Measurements from ENCODE around the gene NFKBIZ. TPM values are rescaled to one million over a fixed set of nuclear protein-coding genes. Genes with fewer than 3 reads are reported as not detected.

NFKBIZ gene
- total RNA-seq (2014; rRNA removed; shearing (Covaris generic)), result 5.6 and 5.7 TPM in 2 replicates

DNA sequence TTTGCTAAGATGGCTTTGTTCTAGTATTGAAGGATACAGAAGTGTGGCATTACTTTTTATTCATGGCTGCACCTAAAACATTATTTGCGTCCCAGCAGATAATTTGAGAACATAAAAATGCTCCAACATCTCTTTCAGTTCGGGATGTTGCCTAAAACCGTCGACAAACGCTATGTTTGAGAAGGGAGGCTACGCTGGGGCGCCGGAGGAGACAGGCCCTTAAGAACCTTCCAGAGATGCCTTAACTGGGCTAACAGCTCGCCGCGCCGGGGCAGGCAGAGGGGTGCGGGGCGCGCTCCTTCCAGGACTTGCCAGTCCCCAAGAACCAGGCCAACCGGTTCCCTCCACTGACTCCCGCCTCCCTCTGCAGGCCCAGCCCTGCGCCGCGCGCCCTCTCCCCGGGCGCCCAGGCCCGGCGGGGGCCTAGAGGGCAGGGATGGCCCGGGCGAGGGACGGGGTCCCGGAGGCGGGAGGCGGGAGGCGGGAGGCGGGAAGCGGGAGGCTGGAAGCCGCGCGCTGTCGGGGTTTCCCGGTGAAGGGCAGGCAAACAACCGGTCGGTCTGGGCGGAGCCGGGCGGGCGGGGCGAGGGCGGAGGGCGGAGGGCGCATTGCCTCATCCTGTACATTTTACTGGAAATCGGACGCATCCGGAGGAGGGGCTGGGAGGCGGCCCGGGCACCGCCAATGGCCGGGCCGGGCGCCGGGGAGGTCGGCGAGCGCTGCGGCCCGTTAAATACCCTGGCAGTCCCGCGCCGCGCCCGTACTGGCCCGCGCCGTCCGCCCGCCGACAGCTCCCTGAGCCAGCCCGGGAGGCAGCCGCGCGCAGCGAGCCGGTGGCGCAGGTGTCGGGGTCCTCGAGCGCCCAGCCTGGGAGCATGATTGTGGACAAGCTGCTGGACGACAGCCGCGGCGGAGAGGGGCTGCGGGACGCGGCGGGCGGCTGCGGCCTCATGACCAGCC lies at the start of gene NFKBIZ:
NFKBIZ (plus strand) TSS at position 761 of the 960 bp plus-strand sequence; CDS start at position 876, 115 bp downstream.
- Histone ChIP-seq H3K4me3 (peak within 1 kb of the TSS; percentile 78), H3K4me1 (no peaks in the 10 kb centered on the region), H3K27me3 (no peaks in the 10 kb centered on the region), H3K27ac (peak within 1 kb of the TSS; percentile 72), H3K9me3 (replicated peaks) (no peaks in the 10 kb centered on the region), H3K36me3 (peaks cover 29% of the 10 kb centered on the region)
- DNase-seq, result peak; percentile 88 to 90

- no peak for DNase-seq
- Histone ChIP-seq H3K4me3 (no peak overlapping the region), H3K9me3 (replicated peaks) (0 out of 2 replicates have a peak, but pooled peaks cover 3% of the 10 kb centered on the region), H3K36me3 (peaks cover 46% of the 10 kb centered on the region), H3K27me3 (no peaks in the 10 kb centered on the region), H3K27ac (no peak overlapping the region), H3K4me1 (no peaks in the 10 kb centered on the region)
These were observed 48.1 kb upstream of the NFKBIZ start for GRCh38 chr3:101801174-101801573.

GRCh38 chr3:101802179-101802578 lies 47.1 kb upstream of the NFKBIZ start:
- Histone ChIP-seq H3K9me3 (replicated peaks) (0 out of 2 replicates have a peak, but pooled peaks cover 3% of the 10 kb centered on the region), H3K36me3 (peaks cover 43% of the 10 kb centered on the region), H3K4me3 (no peak overlapping the region), H3K4me1 (no peaks in the 10 kb centered on the region), H3K27me3 (no peaks in the 10 kb centered on the region), H3K27ac (no peak overlapping the region)
- no peak for DNase-seq

DNA sequence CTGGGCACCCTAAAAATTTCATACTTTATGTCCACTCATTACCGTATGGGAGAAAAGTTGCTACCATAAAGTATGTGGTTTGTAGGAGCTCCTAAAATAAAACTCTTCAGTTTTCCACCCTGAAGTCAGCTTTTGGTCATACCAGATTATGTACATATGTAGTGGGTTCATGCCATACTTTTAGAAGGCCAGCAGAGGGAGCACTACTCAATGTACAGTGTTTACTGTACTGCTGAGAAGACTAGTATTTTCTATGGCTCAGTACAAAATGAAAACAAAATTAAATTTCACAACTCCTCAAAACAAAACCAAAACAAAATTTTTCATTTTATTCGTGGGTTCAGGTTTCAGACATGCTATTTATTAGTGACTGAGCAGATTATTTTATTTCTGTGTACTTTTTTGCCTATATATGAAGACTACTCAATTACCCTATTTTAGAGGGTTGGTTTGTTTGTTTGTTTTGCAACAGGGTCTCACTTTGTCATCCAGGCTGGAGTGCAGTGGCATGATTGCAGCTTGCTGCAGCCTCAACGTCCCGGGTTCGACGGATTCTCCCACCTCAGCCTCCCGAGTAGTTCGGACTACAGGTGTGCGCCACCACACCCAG lies 46.0 kb upstream of the NFKBIZ start:
- Histone ChIP-seq H3K27ac (no peak overlapping the region), H3K27me3 (no peaks in the 10 kb centered on the region), H3K9me3 (replicated peaks) (no peaks in the 10 kb centered on the region), H3K4me1 (no peaks in the 10 kb centered on the region), H3K4me3 (no peak overlapping the region), H3K36me3 (peaks cover 39% of the 10 kb centered on the region)
- DNase-seq, result peak; percentile 62 to 94

DNA sequence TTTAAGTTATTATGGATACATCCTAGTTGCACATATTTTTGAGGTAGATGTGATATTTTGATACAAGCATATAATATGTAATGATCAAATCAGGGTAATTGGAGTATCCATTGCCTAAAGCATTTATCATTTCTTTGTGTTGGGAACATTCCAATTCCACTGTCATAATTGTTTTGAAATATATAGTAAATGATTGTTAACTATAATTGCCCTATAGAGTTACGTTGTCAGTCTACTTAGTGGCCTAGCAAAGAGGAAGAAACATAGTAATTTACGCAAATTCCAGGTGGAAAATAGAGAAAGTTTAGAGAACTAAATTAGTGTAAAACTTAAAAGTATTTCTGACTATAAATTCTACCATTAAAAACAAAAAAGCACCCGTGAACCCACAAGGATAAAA lies 45.4 kb upstream of the NFKBIZ start:
- Histone ChIP-seq H3K4me3 (no peak overlapping the region), H3K27me3 (no peaks in the 10 kb centered on the region), H3K4me1 (no peaks in the 10 kb centered on the region), H3K36me3 (peaks cover 35% of the 10 kb centered on the region), H3K9me3 (replicated peaks) (no peaks in the 10 kb centered on the region), H3K27ac (no peak overlapping the region)
- DNase-seq, result no peak

DNA sequence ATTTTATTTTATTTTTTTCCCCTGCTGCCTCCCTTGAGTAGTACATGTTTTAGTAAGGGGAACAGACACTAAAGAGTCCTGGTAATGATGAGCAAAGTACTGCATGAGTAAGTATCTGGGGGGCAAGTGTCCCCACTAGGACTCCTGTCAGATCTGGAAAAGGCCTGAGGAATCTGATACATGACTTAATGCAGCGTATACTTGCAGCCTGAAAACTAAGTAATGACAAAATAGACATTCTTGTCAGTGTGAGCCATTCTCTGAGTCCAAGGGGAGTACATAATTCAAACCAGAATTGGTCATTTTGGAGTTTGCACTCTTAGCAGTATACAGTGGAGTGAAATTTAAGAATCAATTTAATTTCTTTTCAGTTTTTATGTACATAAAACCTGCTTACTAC lies 42.8 kb upstream of the NFKBIZ start:
- Histone ChIP-seq H3K36me3 (peaks cover 26% of the 10 kb centered on the region), H3K9me3 (replicated peaks) (no peaks in the 10 kb centered on the region), H3K4me3 (no peak overlapping the region), H3K27ac (no peak overlapping the region), H3K4me1 (0 out of 2 replicates have a peak, but pooled peaks cover 6% of the 10 kb centered on the region), H3K27me3 (no peaks in the 10 kb centered on the region)
- no peak for DNase-seq

DNA sequence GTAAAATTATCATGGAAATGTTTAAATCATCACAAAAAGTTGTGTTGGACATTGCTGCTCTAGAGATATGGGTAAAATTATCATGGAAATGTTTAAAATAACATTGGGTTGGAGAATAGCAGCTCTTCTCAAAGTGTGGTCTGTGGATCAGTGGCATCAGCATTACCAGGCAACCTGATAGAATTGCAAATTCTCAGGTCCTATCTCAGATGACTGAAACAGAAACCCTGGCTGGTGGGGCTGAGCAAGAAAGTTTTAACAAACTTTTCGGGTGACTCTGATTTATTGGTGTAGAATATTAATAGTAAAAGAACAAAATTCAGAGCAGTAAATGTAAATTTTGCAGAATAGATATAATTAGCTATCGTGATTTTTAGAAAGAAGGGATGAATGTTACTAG lies 41.4 kb upstream of the NFKBIZ start:
- Histone ChIP-seq H3K27me3 (no peaks in the 10 kb centered on the region), H3K9me3 (replicated peaks) (no peaks in the 10 kb centered on the region), H3K27ac (no peak overlapping the region), H3K36me3 (peaks cover 24% of the 10 kb centered on the region), H3K4me1 (0 out of 2 replicates have a peak, but pooled peaks cover 6% of the 10 kb centered on the region), H3K4me3 (no peak overlapping the region)
- no peak for DNase-seq

GRCh38 chr3:101809178-101810021 lies 39.9 kb upstream of the NFKBIZ start:
- H3K27ac ChIP-seq, result no peak overlapping the region; the same call in 1 of the 2 replicates
- peaks cover 12% of the 10 kb centered on the region for H3K36me3 ChIP-seq
- peak; percentile 33 to 75 for DNase-seq
- H3K4me1 ChIP-seq, result peaks cover 6% of the 10 kb centered on the region; the same call in 1 of the 2 replicates
- H3K27me3 ChIP-seq, result no peaks in the 10 kb centered on the region
- no peaks in the 10 kb centered on the region for H3K9me3 ChIP-seq (replicated peaks)
- H3K4me3 ChIP-seq, result no peak overlapping the region

DNA sequence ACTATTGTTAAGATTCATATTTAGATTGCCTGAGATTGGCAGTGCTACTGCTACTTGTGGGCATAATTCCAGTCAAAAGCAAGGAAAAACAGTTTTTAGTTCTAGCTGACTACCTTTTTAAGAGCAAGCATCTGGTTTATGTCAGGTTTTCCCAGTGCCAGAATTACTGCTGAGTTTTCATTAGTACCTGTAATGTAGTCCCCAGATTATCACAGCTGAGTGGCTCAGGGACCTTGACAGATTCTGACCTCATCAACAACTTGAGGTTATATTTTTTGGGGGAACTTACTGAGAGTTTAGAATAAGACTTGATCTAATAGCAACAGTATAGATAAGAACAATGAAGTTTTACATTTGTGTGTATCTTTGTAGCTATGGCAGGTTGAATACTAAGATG lies 39.3 kb upstream of the NFKBIZ start:
- Histone ChIP-seq H3K36me3 (peaks cover 8% of the 10 kb centered on the region), H3K27ac (no peak overlapping the region; the same call in 1 of the 2 replicates), H3K27me3 (no peaks in the 10 kb centered on the region), H3K4me1 (peaks cover 6% of the 10 kb centered on the region; the same call in 1 of the 2 replicates), H3K4me3 (no peak overlapping the region), H3K9me3 (replicated peaks) (no peaks in the 10 kb centered on the region)
- no peak for DNase-seq

DNA sequence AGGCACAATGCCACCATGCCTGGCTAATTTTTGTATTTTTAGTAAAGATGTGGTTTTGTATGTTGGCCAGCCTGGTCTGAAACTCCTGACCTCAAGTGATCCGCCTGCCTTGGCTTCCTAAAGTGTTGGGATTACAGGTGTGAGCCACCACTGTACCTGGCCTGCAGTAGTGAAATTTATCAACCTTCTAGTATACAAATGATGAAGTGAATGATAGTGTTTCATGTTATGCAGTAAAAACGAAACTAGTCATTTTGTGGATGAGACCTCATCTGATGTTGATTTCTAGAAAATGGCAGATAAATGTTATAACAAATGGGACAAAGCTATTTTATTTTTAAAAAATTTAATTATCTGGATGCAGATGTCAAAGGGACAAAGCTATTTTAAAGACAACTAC lies 37.4 kb upstream of the NFKBIZ start:
- peaks cover 6% of the 10 kb centered on the region for H3K36me3 ChIP-seq
- peaks cover 6% of the 10 kb centered on the region; the same call in 1 of the 2 replicates for H3K4me1 ChIP-seq
- H3K4me3 ChIP-seq, result no peak overlapping the region
- H3K27ac ChIP-seq, result no peak overlapping the region
- DNase-seq, result no peak
- no peaks in the 10 kb centered on the region for H3K27me3 ChIP-seq
- no peaks in the 10 kb centered on the region for H3K9me3 ChIP-seq (replicated peaks)

DNA sequence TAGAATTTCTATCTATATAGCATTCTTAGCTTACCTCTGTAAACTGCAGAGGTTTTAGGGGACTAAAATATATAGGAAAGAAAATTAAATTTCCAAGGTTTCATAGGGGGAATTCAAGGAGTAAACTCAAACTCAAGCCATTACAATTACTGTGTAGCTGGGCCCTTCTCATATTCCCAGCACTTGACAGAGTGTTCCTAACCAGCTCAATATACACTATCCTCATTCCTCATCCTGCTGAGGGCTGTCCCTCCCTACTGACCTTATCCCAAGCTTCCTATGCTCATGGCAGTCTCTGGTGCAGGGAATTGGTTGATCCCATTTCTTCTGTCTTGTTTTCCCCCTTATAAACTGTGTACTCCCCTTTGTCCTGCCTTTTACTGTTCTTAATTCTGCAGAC lies 36.4 kb upstream of the NFKBIZ start:
- DNase-seq, result no peak
- no peaks in the 10 kb centered on the region for H3K27me3 ChIP-seq
- H3K36me3 ChIP-seq, result peaks cover 11% of the 10 kb centered on the region
- H3K4me3 ChIP-seq, result no peak overlapping the region
- H3K9me3 ChIP-seq (replicated peaks), result no peaks in the 10 kb centered on the region
- no peak overlapping the region for H3K27ac ChIP-seq
- H3K4me1 ChIP-seq, result peaks cover 6% of the 10 kb centered on the region; the same call in 1 of the 2 replicates

GRCh38 chr3:101813817-101814440 lies 35.4 kb upstream of the NFKBIZ start:
- no peaks in the 10 kb centered on the region for H3K9me3 ChIP-seq (replicated peaks)
- DNase-seq, result peak in 1 of 2 experiments; percentile 52
- H3K27me3 ChIP-seq, result no peaks in the 10 kb centered on the region
- peaks cover 6% of the 10 kb centered on the region; the same call in 1 of the 2 replicates for H3K4me1 ChIP-seq
- no peak overlapping the region for H3K4me3 ChIP-seq
- H3K27ac ChIP-seq, result no peak overlapping the region
- peaks cover 12% of the 10 kb centered on the region for H3K36me3 ChIP-seq

GRCh38 chr3:101814835-101815234 lies 34.5 kb upstream of the NFKBIZ start:
- H3K4me3 ChIP-seq, result no peak overlapping the region
- H3K27me3 ChIP-seq, result no peaks in the 10 kb centered on the region
- no peaks in the 10 kb centered on the region; the same call in 1 of the 2 replicates for H3K4me1 ChIP-seq
- no peaks in the 10 kb centered on the region for H3K9me3 ChIP-seq (replicated peaks)
- H3K36me3 ChIP-seq, result peaks cover 15% of the 10 kb centered on the region
- no peak for DNase-seq
- no peak overlapping the region for H3K27ac ChIP-seq
